Measurements from ENCODE around the gene MAD1L1. TPM values are rescaled to one million over a fixed set of nuclear protein-coding genes. Genes with fewer than 3 reads are reported as not detected.

The MAD1L1 gene
- total RNA-seq, 3 donors from 2014 or later: 25.3 to 31.2 (median 26.2) TPM

GRCh38 chr7:2022021-2022409, 210.7 kb downstream of the MAD1L1 start:
- ATAC-seq (no peak), DNase-seq (peak in 1 of 3 donors; percentile 7)
- Histone ChIP-seq H3K4me3 (no peak overlapping the region), H3K36me3 (ENCODE audit: low read depth) (no peaks in the 10 kb centered on the region), H3K9me3 (peaks cover 9% of the 10 kb centered on the region), H3K4me1 (ENCODE audit: low read depth) (no peaks in the 10 kb centered on the region)
- no peak for TF ChIP-seq CTCF (IDR thresholded peaks at IDR 0.05)
- intact Hi-C loops (cut with DNase I, micrococcal nuclease): no loop called here

GRCh38 chr7:2019711-2020511, 212.8 kb downstream of the MAD1L1 start:
- no peak for TF ChIP-seq CTCF (IDR thresholded peaks at IDR 0.05)
- Histone ChIP-seq H3K9me3 (no peaks in the 10 kb centered on the region), H3K4me1 (ENCODE audit: low read depth) (no peaks in the 10 kb centered on the region), H3K36me3 (ENCODE audit: low read depth) (no peaks in the 10 kb centered on the region), H3K4me3 (no peak overlapping the region)
- intact Hi-C loops (cut with DNase I, micrococcal nuclease): no loop called here
- peak; percentile 75 for ATAC-seq
- DNase-seq: peak; percentile 13 to 85 (median 54)

GRCh38 chr7:2019461-2019710, 213.4 kb downstream of the MAD1L1 start:
- Histone ChIP-seq H3K9me3 (no peaks in the 10 kb centered on the region), H3K4me3 (no peak overlapping the region), H3K4me1 (ENCODE audit: low read depth) (no peaks in the 10 kb centered on the region), H3K36me3 (ENCODE audit: low read depth) (no peaks in the 10 kb centered on the region)
- DNase-seq: peak in 1 of 3 donors; percentile 41
- intact Hi-C loops (cut with DNase I, micrococcal nuclease): no loop called here
- no peak for TF ChIP-seq CTCF (IDR thresholded peaks at IDR 0.05)
- ATAC-seq: no peak

GRCh38 chr7:2018569-2019460, 213.9 kb downstream of the MAD1L1 start:
- Histone ChIP-seq H3K4me1 (ENCODE audit: low read depth) (no peaks in the 10 kb centered on the region), H3K4me3 (no peak overlapping the region), H3K36me3 (ENCODE audit: low read depth) (no peaks in the 10 kb centered on the region), H3K9me3 (no peaks in the 10 kb centered on the region)
- no peak for TF ChIP-seq CTCF (IDR thresholded peaks at IDR 0.05)
- intact Hi-C loops (cut with DNase I, micrococcal nuclease): no loop called here
- ATAC-seq: peak; percentile 56
- DNase-seq: peak; percentile 21 to 60 (median 29)

- DNase-seq (peak in 2 of 3 donors; percentile 23 to 43), ATAC-seq (no peak)
Measured at GRCh38 chr7:2017914-2018568, 214.7 kb downstream of the MAD1L1 start.

More at GRCh38 chr7:2017914-2018568, 214.7 kb downstream of the MAD1L1 start:
- H3K4me1 ChIP-seq (ENCODE audit: low read depth): no peaks in the 10 kb centered on the region
- no peak overlapping the region for H3K4me3 ChIP-seq
- intact Hi-C loops (cut with DNase I, micrococcal nuclease): no loop called here
- no peak for TF ChIP-seq CTCF (IDR thresholded peaks at IDR 0.05)
- no peaks in the 10 kb centered on the region for H3K36me3 ChIP-seq (ENCODE audit: low read depth)
- no peaks in the 10 kb centered on the region for H3K9me3 ChIP-seq
